Testis (tissue), 3 donors: ENCODE results near the gene ERFE. TPM values are rescaled to one million over a fixed set of nuclear protein-coding genes. Genes with fewer than 3 reads are reported as not detected.

Experiments used
- DNase-seq: peaks from one replicate; pipeline ENCODE4 v3.0.0-alpha.2; 2019
- H3K27ac ChIP-seq, 2 donors: fragments of 200-600 bp; sonication (generic); one replicate each; pipeline ENCODE4 v1.5.1; 2019
- H3K27me3 ChIP-seq: fragments of 200-600 bp; sonication (generic); one replicate; pipeline ENCODE4 v1.5.1; 2019
- H3K36me3 ChIP-seq: fragments of 200-600 bp; sonication (generic); one replicate; pipeline ENCODE4 v1.5.1; 2017; ENCODE audit warnings: low read depth; ENCODE audit errors: missing control alignments
- H3K4me1 ChIP-seq: fragments of 200-600 bp; sonication (generic); one replicate; pipeline ENCODE4 v1.5.1; 2019
- H3K4me3 ChIP-seq, 2 donors: fragments of 200-600 bp; sonication (generic); one replicate each; pipeline ENCODE4 v1.5.1; 2017 to 2019
- H3K9me3 ChIP-seq: fragments of 200-600 bp; sonication (generic); one replicate; pipeline ENCODE4 v1.5.1; 2017
- POLR2A ChIP-seq: fragments of 450-650 bp; IDR thresholded peaks from one replicate; pipeline ENCODE4 v1.6.1; 2017; ENCODE audit warnings: antibody characterized with exemption, mild to moderate bottlenecking, moderate library complexity
- WGBS, 2 donors: methylation state at CpG; one replicate each; pipeline ENCODE4 v1.1.5; 2018; 5-methylcytosine and 5-hydroxymethylcytosine counted together
- intact Hi-C: fragments of 100-400 bp; cut with DNase I; formaldehyde crosslinking; loops from one replicate; pipeline ENCODE4 v1.15.1; 2023; ENCODE audit warnings: low total_unique reads
- polyA plus RNA-seq: library from polyadenylated mRNA; stranded (reverse); fragments of 350-450 nt; fragmentation: Illumina TruSeq; extraction: RNeasy Lipid Tissue Mini Kit (QIAGEN cat#74804); gene quantifications from one replicate; pipeline ENCODE4 v1.2.3, GENCODE V29; 2014; ENCODE audit warnings: low read depth, low replicate concordance; ENCODE audit not compliant: insufficient read depth
- total RNA-seq, 2 donors: library from RNA; depleted of rRNA; stranded (reverse); fragments of >200 nt; gene quantifications; one replicate each; pipeline ENCODE4 v1.2.3, GENCODE V29; 2016
- TF ChIP-seq, protein P1 (sequence below), 3 experiments: fragments of 450-650 bp in 2 of 3; fragments of 200-600 bp in 1 of 3; sonication (generic) in 1 of 3; IDR thresholded peaks; one replicate each; pipeline ENCODE4 v1.5.1; 2016 to 2019; ENCODE audit warnings: antibody characterized with exemption in 3 of 3, mild to moderate bottlenecking in 2 of 3, moderate library complexity in 1 of 3

ERFE gene
- total and polyA plus RNA-seq, 3 donors from 2014 or later = 9.5 to 31.0 (median 23.1) TPM

DNA sequence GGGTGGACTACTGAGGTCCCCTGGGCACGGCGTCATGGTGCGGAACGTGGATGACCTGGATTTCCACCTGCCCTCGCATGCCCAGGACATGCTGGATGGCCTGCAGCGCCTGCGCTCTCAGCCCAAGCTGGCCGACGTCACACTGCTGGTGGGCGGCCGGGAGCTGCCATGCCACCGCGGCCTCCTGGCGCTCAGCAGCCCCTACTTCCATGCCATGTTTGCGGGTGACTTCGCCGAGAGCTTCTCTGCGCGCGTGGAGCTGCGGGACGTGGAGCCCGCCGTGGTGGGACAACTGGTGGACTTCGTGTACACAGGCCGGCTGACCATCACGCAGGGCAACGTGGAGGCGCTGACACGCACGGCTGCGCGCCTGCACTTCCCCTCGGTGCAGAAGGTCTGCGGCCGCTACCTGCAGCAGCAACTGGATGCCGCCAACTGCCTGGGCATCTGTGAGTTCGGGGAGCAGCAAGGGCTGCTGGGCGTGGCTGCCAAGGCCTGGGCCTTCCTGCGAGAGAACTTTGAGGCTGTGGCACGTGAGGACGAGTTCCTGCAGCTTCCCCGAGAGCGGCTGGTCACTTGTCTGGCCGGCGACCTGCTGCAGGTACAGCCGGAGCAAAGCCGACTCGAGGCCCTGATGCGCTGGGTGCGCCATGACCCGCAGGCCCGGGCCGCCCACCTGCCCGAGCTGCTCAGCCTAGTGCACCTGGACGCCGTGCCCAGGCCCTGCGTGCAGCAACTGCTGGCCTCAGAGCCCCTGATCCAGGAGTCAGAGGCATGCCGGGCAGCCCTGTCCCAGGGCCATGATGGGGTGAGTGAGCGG is 17.8 kb upstream of the ERFE start:
- WGBS, 2 donors = 88 to 94% methylated on average over 14 to 49 of the region's 60 CpGs
- no peak overlapping the region for H3K4me3 ChIP-seq
- DNase-seq = no peak
- no peaks in the 10 kb centered on the region for H3K27me3 ChIP-seq
- no peaks in the 10 kb centered on the region for H3K36me3 ChIP-seq
- H3K27ac ChIP-seq = no peak overlapping the region
- intact Hi-C loops = no loop called here
- no peak for TF ChIP-seq POLR2A
- TF ChIP-seq, protein P1, sequence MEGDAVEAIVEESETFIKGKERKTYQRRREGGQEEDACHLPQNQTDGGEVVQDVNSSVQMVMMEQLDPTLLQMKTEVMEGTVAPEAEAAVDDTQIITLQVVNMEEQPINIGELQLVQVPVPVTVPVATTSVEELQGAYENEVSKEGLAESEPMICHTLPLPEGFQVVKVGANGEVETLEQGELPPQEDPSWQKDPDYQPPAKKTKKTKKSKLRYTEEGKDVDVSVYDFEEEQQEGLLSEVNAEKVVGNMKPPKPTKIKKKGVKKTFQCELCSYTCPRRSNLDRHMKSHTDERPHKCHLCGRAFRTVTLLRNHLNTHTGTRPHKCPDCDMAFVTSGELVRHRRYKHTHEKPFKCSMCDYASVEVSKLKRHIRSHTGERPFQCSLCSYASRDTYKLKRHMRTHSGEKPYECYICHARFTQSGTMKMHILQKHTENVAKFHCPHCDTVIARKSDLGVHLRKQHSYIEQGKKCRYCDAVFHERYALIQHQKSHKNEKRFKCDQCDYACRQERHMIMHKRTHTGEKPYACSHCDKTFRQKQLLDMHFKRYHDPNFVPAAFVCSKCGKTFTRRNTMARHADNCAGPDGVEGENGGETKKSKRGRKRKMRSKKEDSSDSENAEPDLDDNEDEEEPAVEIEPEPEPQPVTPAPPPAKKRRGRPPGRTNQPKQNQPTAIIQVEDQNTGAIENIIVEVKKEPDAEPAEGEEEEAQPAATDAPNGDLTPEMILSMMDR (IDR thresholded peaks at IDR 0.05) = no peak
- H3K9me3 ChIP-seq = no peaks in the 10 kb centered on the region
- H3K4me1 ChIP-seq = no peaks in the 10 kb centered on the region

DNA sequence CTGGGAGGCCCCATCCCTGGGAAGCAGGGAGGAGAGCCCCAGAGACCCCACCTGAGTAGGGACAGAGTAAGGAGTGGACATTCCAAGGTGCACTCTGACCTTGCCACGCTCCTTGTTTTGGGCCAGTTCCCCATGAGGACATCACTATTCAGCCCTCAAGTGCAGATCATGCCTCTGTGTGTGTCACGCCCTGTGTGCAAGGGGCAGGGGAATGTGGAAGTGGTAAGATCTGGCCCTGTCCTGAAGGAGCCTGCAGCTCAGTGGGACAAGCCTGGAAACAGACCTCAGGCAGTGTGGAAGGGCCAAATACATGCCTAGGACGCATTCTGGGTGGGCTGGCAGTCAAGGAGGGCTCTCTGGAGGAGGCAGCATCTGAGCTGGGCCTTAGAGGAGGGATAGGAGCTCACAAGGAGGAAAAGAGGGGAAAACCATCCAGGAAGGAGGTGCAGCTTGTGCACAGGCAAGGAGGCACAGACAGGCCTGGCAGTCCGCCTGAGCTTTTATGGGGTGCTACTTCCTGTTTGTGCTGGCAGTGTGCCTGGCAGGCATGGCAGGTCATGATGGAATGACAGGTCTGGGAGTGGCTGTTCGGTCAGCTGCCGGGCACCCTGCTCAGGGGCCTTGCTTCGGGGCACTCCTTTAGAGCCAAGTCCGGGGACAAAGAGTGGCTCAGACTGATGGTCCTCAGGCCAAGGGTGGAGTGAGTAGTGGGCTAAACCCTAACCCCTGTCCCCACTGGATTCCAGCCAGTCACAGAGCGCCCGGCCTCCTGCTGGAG is 17.0 kb upstream of the ERFE start:
- H3K27me3 ChIP-seq = no peaks in the 10 kb centered on the region
- DNase-seq = no peak
- no peaks in the 10 kb centered on the region for H3K9me3 ChIP-seq
- no peaks in the 10 kb centered on the region for H3K36me3 ChIP-seq
- no peaks in the 10 kb centered on the region for H3K4me1 ChIP-seq
- no peak overlapping the region for H3K4me3 ChIP-seq
- intact Hi-C loops = no loop called here
- WGBS, 2 donors = 75 to 77% methylated on average over 7 to 10 of the region's 10 CpGs
- no peak overlapping the region for H3K27ac ChIP-seq
- TF ChIP-seq, protein P1 (IDR thresholded peaks at IDR 0.05) = no peak
- TF ChIP-seq POLR2A = no peak

DNA sequence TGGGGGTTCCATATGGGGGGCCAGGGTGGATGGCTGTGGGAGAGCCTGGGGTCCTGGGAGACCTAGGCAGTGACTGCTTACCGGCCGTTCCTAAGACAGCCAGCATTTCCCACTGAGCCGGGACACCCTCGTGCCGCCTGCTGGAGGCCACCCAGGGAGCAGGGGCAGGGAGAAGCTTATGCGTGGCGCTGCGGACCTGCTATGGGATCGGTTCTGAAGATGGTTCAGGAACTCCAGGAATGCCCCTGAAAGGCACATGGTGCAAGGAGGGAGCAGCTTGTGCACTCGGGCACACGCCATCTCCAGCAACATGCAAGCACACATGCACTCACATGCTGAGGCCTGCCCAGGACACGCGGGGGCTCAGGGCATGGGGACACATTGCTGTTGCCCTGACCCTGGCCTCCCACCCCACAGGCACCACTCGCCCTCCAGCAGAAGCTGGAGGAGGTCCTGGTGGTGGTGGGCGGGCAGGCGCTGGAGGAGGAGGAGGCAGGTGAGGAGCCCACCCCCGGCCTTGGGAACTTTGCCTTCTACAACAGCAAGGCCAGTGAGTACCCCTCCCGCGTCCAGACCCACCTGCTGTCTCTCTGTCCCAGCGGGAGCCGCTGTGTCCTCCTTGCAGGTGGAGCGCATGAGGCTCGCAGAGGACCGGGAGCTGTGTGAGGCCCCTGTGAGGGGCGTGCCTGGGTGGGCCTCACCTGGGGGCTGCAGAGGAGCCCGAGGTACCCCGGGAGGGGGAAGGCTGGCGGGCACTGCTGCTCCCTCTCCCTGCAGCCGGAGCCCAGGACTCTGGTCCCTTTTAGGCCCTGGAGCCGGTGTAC is 16.2 kb upstream of the ERFE start:
- intact Hi-C loops = no loop called here
- TF ChIP-seq POLR2A = no peak
- TF ChIP-seq, protein P1 (IDR thresholded peaks at IDR 0.05) = no peak
- no peak for DNase-seq
- H3K27ac ChIP-seq = no peak overlapping the region
- no peak overlapping the region for H3K4me3 ChIP-seq
- no peaks in the 10 kb centered on the region for H3K36me3 ChIP-seq
- H3K27me3 ChIP-seq = no peaks in the 10 kb centered on the region
- 80 to 81% methylated on average over 12 to 30 of the region's 30 CpGs for WGBS, 2 donors
- no peaks in the 10 kb centered on the region for H3K9me3 ChIP-seq
- no peaks in the 10 kb centered on the region for H3K4me1 ChIP-seq

DNA sequence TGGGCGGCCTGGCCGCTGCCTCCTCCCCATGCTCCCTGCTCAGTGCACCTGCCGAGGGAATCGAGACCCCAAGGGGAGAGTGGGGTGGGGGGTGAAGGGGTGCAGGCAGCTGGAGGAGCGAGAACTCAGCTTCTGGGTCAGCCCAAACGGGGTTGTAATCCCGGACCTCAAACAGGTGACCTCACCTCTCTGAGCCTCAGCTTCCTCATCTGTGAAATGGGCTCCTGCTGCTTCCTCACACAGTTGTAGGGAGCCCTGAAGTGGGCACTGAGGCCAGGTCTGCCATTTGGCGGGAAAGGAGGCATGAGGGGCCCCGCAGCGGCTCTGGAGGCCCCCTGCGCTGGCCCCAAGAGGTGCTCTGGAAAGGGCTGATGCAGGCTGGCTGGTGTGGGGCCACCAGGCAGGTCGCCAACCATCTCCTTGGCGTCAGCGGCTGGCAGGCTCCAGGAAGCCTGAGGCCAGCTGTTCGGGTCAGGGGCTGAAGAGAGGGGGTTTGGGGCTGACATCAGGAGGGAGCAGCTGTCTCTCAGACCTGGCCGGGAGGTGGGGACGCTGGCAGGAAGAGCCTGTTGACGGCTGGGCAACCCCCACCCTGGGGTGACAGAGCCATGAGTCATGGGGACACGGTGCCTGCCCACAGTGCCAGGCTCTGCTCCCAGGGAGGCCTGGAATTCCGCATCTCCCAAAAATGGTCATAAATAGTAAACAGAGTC is 15.4 kb upstream of the ERFE start:
- no peak overlapping the region for H3K4me3 ChIP-seq
- TF ChIP-seq, protein P1 (IDR thresholded peaks at IDR 0.05) = no peak
- no peak for TF ChIP-seq POLR2A
- 81 to 82% methylated on average over 8 to 20 of the region's 20 CpGs for WGBS, 2 donors
- H3K27me3 ChIP-seq = no peaks in the 10 kb centered on the region
- H3K4me1 ChIP-seq = no peaks in the 10 kb centered on the region
- H3K27ac ChIP-seq = no peak overlapping the region
- intact Hi-C loops = no loop called here
- DNase-seq = no peak
- H3K36me3 ChIP-seq = no peaks in the 10 kb centered on the region
- H3K9me3 ChIP-seq = no peaks in the 10 kb centered on the region
